GM18858 (cell line): ENCODE results near the gene VPS51.

Experiments
- ATAC-seq: cut with Tn5 transposase; IDR thresholded peaks from one replicate; pipeline ENCODE4 v1.9.1; 2021; ENCODE audit not compliant: unreplicated experiment

VPS51 gene

GRCh38 chr11:65071907-65072630 lies 23.9 kb upstream of the VPS51 start:
- no peak for ATAC-seq

GRCh38 chr11:65072631-65072966 lies 23.4 kb upstream of the VPS51 start:
- ATAC-seq: no peak

GRCh38 chr11:65077451-65077850 lies 18.6 kb upstream of the VPS51 start:
- ATAC-seq: no peak

GRCh38 chr11:65078151-65078550 lies 17.9 kb upstream of the VPS51 start:
- no peak for ATAC-seq

GRCh38 chr11:65078786-65079342 lies 17.1 kb upstream of the VPS51 start:
- ATAC-seq: no peak

- no peak for ATAC-seq
Observed at GRCh38 chr11:65083134-65083833, 12.7 kb upstream of the VPS51 start.

- peak; percentile 64 for ATAC-seq
Observed at GRCh38 chr11:65083834-65084597, 12.0 kb upstream of the VPS51 start, which contains the start of the genes CDCA5 and ZFPL1. CDCA5 (minus strand) TSS chr11:65084040; CDS start chr11:65083978, 62 bp downstream. ZFPL1 (plus strand) TSS chr11:65084222; CDS start chr11:65084699, 477 bp downstream.

- no peak for ATAC-seq
Observed at GRCh38 chr11:65084598-65085375, 11.2 kb upstream of the VPS51 start.

GRCh38 chr11:65085446-65085845 lies 10.6 kb upstream of the VPS51 start:
- ATAC-seq: no peak

- no peak for ATAC-seq
Observed at GRCh38 chr11:65086809-65087208, 9.2 kb upstream of the VPS51 start.

GRCh38 chr11:65087216-65087615 lies 8.8 kb upstream of the VPS51 start:
- no peak for ATAC-seq

- no peak for ATAC-seq
Observed at GRCh38 chr11:65087827-65088226, 8.2 kb upstream of the VPS51 start.

GRCh38 chr11:65089621-65090020 lies 6.4 kb upstream of the VPS51 start:
- no peak for ATAC-seq

GRCh38 chr11:65090628-65091027 lies 5.4 kb upstream of the VPS51 start:
- ATAC-seq: no peak

GRCh38 chr11:65095427-65095826 lies 587 bp upstream of the VPS51 start:
- ATAC-seq: no peak

- ATAC-seq: no peak
Observed at GRCh38 chr11:65096926-65097325, 912 bp downstream of the VPS51 start.

- ATAC-seq: no peak
Observed at GRCh38 chr11:65100674-65101350, 4.8 kb downstream of the VPS51 start.

- no peak for ATAC-seq
Observed at GRCh38 chr11:65102142-65103095, 6.4 kb downstream of the VPS51 start.

- no peak for ATAC-seq
Observed at GRCh38 chr11:65103476-65103875, 7.5 kb downstream of the VPS51 start.
